GM21367 (cell line): ENCODE results near the gene CPT1C.
"Not testable (repeated sequence)": the region's sequence is repeated elsewhere in the genome, so short reads cannot be mapped to it uniquely, and the experiment has no call there.

ENCODE experiments used
- ATAC-seq: cut with Tn5 transposase; IDR thresholded peaks from one replicate; pipeline ENCODE4 v1.9.1; 2021; ENCODE audit not compliant: unreplicated experiment

The CPT1C gene

DNA sequence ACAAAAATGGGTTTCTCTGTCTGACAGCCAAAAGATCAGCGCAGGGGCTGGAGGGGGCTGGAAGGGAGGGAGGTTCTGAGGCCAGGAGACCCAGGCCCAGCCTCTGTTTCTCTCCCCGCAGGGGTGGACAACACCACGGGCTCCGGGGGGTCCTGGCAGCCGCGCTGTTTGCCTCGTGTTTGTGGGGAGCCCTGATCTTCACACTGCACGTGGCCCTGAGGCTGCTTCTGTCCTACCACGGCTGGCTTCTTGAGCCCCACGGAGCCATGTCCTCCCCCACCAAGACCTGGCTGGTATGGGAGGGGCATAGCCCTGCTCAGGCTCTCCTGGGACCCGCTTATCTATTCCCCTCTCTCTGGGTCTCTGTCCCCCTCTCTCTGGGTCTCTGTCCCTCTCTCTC lies 9.6 kb downstream of the CPT1C start:
- ATAC-seq, result no peak

DNA sequence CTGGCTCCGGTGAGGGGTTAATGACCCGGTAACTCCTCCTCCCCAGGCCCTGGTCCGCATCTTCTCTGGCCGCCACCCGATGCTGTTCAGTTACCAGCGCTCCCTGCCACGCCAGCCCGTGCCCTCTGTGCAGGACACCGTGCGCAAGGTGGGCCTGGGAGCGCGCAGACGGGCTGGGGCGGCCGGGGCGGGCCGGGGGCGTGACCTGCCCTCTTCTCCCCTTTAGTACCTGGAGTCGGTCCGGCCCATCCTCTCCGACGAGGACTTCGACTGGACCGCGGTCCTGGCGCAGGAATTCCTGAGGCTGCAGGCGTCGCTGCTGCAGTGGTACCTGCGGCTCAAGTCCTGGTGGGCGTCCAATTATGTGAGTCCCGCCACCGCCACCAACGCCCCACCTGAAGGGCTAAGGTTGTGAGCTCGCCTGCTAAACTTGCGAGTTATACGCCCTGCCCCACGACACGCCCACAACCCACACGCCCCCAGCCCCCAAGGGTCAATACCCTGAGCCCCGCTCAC lies 10.4 kb downstream of the CPT1C start:
- ATAC-seq, result no peak

- no peak for ATAC-seq
Observed at GRCh38 chr19:49704888-49705642, 14.1 kb downstream of the CPT1C start.

DNA sequence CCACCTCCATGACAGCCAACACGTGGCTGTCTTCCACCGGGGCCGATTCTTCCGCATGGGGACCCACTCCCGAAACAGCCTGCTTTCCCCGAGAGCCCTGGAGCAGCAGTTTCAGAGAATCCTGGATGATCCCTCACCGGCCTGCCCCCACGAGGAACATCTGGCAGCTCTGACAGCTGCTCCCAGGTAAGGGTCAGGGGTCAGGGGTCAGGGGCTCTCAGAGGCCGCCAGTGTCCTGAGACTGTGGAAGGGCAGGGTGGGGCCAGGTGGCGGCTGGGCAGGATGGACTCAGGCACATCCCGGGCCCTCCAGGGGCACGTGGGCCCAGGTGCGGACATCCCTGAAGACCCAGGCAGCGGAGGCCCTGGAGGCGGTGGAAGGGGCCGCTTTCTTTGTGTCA lies 15.0 kb downstream of the CPT1C start:
- ATAC-seq, result no peak

DNA sequence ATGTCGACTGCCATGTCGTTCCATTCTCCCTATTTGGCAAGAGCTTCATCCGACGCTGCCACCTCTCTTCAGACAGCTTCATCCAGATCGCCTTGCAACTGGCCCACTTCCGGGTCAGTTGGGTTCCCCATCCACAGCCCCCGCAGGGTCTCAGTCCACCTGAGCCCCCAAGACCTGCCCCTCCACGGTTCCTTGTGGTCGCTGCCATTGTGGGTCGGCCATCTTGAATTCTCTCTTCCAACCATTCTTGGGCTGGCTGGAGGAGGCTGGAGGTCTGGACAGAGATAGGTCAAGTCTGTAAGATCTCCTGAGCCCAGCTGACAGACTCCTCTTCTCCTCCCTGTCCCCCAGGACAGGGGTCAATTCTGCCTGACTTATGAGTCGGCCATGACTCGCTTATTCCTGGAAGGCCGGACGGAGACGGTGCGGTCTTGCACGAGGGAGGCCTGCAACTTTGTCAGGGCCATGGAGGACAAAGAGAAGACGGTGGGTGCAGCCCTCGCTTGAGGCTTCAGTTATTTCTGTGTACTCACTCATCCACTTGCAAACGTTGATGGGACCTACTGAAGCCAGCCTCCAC lies 19.5 kb downstream of the CPT1C start:
- no peak for ATAC-seq

- no peak for ATAC-seq
Observed at GRCh38 chr19:49712397-49712859, 21.5 kb downstream of the CPT1C start.

DNA sequence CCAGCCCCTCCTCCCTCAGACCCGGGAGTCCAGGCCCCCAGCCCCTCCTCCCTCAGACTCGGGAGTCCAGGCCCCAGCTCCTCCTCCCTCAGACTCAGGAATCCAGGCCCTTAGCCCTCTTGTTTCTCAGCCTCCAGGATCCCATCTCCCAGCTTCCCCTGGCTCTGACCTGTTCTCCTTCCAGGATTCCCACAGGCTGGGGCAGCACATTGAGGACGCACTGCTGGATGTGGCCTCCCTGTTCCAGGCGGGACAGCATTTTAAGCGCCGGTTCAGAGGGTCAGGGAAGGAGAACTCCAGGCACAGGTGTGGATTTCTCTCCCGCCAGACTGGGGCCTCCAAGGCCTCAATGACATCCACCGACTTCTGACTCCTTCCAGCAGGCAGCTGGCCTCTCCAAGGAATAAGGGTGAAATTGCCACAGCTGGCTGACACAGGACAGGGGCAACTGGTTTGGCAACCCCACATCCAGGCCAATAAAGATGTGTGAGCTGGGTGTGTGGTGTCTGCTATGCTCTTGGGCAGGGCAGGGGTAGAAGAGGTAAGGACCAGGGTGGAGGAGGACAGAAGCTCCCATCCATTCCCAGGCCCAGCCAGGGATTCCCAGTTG lies 22.4 kb downstream of the CPT1C start:
- ATAC-seq, result no peak

DNA sequence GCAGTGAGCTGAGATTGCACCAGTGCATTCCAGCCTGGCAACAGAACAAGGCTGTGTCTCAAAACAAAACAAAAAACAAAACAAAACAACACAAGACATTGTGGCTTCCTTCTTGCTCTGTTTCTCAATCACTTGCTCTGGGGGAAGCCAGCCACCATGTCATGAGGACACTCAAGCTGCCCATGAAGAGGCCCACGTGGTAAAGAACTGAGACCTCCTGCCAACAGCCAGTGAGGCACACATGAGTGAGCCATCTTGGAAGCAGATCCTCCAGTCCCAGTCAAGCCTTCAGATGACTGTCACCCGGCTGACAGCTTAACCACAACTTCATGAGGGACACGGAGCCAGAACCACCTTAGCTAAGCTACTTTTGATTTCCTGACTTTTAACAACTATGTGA lies 25.2 kb downstream of the CPT1C start:
- no peak for ATAC-seq

DNA sequence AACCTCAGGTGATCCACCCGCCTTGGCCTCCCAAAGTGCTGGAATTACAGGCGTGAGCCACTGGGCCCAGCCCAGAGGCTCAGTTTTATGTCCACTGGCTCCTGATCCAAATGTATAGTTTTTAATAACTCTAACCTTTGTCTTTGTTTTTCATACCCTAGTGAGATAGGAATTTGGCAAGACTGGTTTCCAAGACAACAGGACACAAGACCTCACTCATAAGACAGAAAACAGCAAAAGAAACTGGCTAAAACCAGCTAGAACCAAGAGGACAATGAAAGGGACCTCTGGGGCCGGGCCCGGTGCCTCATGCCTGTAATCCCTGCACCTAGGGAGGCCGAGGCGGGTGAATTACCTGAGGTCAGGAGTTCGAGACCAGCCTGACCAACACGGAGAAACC lies 27.6 kb downstream of the CPT1C start:
- no peak for ATAC-seq

DNA sequence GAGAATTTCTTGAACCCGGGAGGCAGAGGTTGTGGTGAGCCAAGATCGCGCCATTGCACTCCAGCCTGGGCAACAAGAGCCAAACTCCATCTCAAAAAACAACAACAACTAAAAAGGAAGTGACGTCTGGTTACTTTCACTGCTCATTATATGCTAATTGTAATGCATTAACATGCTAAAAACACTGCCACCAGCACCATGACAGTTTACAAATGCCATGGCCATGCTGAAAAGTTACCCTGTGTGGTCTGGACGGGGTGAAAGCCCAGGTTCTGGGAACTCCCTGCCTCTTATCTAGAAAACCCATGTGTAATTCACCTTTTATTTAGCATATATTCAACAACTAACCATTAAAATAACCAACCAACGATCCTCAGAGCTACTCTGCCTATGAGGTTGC lies 28.1 kb downstream of the CPT1C start:
- ATAC-seq, result no peak

- not testable (repeated sequence) for ATAC-seq
Observed at GRCh38 chr19:49719420-49719819, 28.5 kb downstream of the CPT1C start.

DNA sequence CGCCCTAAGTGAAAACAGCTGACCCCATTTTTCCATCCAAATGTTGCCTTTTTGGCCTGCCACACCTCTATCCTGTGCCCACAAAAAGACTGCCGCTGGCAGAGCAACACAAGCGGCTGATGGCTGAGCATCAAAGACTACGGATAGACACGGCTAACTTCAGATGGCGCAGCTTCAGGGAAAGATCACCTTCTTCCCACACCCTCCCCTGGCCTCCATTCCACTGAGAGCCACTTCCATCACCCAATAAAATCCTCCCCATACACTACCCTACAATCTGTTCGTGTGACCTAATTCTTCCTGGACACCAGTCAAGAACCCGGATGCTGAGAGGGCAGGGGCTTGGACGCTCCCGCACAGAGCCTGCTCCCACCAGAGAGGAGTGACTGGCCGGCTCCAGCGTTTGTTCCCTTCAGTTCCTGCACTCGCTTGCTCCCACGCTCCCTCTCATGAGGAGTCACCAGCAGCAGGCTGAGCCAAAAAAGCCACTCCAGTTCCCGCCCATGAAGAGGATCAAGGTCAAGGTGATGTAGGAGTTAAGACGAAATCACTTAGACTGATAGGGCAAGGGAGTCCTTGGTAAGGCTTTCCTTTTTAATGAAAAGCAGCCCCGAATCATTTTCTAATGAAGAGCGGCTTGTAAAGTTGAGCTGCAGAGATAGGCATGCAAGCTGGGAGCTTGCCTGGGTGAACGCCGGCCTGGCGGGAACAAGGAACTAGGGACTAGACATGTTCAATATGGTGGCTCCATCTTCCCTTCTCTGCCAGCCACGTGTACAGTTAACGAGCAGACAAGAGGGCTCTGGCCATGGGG lies 36.5 kb downstream of the CPT1C start:
- ATAC-seq, result no peak

GRCh38 chr19:49730166-49730565 lies 39.2 kb downstream of the CPT1C start:
- no peak for ATAC-seq

GRCh38 chr19:49738268-49738667 lies 47.4 kb downstream of the CPT1C start:
- no peak for ATAC-seq

DNA sequence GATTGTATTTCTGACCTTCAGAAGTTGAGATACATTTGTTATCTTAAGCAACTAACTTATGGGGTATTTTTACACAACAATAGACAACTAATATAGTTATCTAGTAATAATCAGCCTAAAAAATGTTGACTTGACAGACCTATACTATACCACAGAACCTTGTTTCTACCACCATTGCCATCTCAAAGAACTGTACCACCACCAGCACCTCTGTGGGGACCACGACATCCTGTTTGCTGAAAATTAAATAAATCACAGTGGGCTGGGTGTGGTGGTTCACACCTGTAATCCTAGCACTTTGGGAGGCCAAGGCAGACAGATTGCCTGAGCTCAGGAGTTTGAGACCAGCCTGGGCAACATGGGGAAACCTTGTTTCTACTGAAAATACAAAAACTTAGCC lies 48.2 kb downstream of the CPT1C start:
- ATAC-seq, result no peak

DNA sequence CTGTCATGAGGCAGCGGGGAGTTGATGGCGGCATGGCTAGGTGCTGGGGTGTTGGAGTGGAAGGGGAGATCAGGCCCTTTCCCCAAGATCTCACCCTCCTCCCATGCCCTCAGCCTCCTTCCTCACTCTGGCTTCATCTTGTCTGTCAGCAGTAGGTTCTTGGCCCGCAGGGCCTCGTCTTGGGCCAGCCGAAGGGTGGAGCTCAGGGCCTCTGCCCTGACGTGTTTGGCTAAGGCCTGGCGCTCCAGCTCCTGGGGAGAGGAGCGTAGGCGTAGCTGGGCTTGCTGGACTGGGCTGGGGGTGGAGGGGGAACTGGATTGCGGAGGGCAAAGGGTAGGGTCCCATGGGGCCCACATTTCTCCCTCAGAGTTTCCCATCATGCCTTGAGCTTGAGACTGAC lies 49.0 kb downstream of the CPT1C start:
- no peak for ATAC-seq

DNA sequence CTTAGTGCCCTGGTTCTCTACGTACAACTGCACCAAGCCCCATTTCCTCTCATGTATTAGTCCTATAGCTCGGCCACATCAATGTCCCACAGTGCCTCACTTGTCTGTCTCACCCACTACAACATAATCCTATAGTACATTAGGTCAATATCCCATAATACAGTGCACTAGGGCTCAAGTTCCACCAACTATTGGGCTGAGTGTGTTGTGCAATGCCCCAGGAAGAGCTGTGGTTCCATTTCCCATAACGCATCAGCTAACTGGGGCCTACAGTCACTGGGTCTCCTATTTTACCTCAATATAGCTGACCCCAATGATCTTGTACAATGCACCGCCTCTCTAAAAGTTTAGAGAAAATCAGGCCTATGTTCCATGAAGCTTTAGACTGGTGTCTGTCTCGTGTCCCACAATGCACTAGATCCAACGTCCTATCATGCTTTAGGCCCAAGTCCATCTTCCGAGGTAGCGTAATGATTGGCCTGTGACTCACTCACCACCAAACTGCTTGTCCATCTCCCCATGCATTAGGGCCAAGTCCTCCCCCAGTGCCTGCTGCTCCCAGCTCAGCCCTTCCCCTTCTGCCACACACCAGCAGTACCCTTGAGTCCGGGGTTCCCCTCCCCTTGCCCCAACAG lies 50.4 kb downstream of the CPT1C start:
- ATAC-seq, result no peak

DNA sequence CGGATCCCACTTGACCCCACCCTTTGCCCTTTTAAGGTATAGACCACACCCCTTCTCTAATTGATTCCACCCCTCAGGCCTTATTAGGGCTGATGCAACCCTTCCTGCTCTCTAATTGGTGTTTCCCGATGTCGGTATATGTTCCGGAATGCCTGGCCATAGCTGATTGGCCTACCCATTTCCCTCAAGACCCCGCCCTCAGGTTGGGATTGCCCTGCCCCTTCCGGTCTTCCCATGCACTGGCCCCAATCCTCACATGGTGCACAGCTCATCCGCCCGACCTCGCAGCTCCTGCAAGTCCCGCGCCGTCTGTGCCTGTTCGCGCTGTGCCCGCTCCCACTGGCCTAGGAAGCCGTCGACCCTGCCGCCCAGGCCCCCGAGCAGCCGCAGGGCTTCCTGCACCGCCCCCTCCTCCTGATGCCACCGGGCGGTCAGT lies 54.0 kb downstream of the CPT1C start:
- ATAC-seq, result no peak

GRCh38 chr19:49746206-49746958 lies 55.5 kb downstream of the CPT1C start:
- ATAC-seq, result no peak

- ATAC-seq, result no peak
Observed at GRCh38 chr19:49749055-49749716, 58.3 kb downstream of the CPT1C start.
